ENCODE data around the gene KCNK15.

- TF ChIP-seq, protein P1, sequence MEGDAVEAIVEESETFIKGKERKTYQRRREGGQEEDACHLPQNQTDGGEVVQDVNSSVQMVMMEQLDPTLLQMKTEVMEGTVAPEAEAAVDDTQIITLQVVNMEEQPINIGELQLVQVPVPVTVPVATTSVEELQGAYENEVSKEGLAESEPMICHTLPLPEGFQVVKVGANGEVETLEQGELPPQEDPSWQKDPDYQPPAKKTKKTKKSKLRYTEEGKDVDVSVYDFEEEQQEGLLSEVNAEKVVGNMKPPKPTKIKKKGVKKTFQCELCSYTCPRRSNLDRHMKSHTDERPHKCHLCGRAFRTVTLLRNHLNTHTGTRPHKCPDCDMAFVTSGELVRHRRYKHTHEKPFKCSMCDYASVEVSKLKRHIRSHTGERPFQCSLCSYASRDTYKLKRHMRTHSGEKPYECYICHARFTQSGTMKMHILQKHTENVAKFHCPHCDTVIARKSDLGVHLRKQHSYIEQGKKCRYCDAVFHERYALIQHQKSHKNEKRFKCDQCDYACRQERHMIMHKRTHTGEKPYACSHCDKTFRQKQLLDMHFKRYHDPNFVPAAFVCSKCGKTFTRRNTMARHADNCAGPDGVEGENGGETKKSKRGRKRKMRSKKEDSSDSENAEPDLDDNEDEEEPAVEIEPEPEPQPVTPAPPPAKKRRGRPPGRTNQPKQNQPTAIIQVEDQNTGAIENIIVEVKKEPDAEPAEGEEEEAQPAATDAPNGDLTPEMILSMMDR (IDR thresholded peaks at IDR 0.05; ENCODE audit: low read depth, low read length) = peak; percentile 26
- no peak for TF ChIP-seq EZH2phosphoT487 (IDR thresholded peaks at IDR 0.05; ENCODE audit: low read depth)
These were observed 27.7 kb upstream of the KCNK15 start for GRCh38 chr20:44717986-44718385.

Measured in OCI-LY3 (cell line).